Measurements from ENCODE around the gene NT5DC2.
"Not testable (repeated sequence)": the region's sequence is repeated elsewhere in the genome, so short reads cannot be mapped to it uniquely, and the experiment has no call there.

Gene NT5DC2

GRCh38 chr3:52537165-52537620, 3.5 kb upstream of the NT5DC2 start:
- no peak for DNase-seq

GRCh38 chr3:52536369-52537164, 2.9 kb upstream of the NT5DC2 start, which contains the start of gene UQCC5:
TSS of gene UQCC5 (plus strand) at chr3:52536605. CDS start at chr3:52536756, 151 bp downstream.
- peak; percentile 89 for DNase-seq

DNA sequence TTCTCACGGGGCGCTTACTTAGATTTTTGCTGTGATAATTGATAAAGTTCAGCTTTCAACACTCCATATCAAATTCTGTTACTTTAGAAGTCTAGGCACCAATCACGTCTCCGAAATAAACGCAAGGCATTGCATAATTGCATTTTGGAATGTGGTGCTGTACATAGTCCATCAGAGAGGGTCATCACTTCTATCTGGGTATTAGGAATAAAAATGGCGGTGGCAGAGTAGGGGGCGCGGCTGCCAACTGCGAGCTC, 2.4 kb upstream of the NT5DC2 start:
- DNase-seq = no peak

- no peak for DNase-seq
These were observed 1.9 kb upstream of the NT5DC2 start for GRCh38 chr3:52535411-52536111.

- no peak for DNase-seq
These were observed 875 bp upstream of the NT5DC2 start for GRCh38 chr3:52534281-52535183.

- DNase-seq = no peak
These were observed 627 bp downstream of the NT5DC2 start for GRCh38 chr3:52532838-52533622.

- DNase-seq = no peak
These were observed 1.2 kb downstream of the NT5DC2 start for GRCh38 chr3:52532517-52532837.

DNA sequence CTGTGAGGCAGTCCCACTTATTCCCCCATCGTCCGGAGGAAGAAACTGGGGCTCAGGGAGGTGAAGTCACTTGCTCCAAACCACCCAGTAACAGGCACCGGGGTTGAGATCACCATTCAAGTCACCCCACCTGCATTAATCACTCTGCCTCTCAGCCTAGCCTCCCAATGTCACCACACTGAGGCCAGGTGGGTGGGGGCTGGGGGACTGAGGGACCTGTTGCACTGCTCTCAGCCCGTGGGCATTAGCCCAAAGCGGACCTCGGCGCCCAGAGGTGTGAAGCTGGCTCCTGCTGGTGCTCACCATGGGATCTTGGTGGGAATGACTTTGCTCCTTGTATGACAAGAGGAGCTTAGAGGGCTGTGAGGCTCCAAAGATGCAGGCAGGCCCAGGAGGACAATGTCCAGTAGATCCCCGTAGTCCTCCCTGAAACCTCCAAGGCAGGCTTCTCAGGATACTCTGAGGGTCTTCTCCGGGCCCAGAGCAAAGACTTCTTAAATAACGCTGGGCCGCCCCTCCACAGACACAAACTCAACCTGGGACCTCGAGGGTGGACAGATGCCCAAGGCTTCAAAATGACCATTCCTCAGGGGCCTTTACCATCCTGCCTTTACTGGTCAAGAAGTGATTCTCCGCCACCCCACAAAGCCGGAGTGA, 1.7 kb downstream of the NT5DC2 start:
- DNase-seq = no peak

GRCh38 chr3:52530918-52531826, 2.5 kb downstream of the NT5DC2 start:
- no peak for DNase-seq

GRCh38 chr3:52529376-52530333, 4.0 kb downstream of the NT5DC2 start:
- no peak for DNase-seq

- no peak for DNase-seq
These were observed 4.9 kb downstream of the NT5DC2 start for GRCh38 chr3:52528586-52529375.

DNA sequence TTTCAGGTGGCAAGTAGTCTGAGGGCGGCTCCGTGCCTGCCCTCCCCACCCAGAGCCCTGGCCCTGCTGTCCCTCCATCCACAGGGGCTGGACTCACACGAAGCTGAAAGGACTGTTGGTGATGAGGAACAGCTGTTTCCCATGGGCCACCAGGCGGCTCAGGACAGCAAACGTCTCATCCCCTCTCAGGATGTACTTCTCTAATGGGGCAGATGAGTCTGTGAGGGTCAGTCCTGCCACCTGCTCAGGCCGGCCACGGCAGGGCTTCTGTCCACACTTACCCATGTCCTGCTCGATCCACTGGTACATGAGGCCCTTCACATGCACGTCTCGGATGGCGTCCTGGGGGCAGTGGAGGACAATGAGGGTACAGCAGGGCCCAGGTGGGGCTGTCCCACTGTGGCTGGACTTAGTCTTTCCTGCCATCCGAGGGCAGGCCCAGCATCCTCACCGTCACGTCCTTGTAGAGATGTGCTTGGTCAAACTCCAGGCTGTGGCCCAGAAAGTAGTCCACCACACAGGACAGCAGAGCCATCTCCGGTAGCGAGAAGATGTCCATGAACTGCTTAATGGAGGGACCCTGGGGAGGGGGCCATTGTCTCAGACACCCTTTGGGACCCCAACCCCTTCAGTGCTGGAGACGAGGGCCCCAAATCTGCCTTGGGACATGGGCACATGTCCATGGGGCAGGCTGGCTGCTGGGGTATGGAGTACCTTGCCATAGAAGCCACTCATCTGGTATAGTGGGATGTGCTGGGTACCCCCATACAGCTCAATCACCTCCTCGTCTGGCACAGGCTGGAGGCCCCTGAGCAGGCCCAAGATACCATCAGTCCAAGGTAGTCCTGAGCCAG, 5.7 kb downstream of the NT5DC2 start:
- DNase-seq = no peak

- DNase-seq = no peak
These were observed 6.5 kb downstream of the NT5DC2 start for GRCh38 chr3:52527039-52527731.

DNA sequence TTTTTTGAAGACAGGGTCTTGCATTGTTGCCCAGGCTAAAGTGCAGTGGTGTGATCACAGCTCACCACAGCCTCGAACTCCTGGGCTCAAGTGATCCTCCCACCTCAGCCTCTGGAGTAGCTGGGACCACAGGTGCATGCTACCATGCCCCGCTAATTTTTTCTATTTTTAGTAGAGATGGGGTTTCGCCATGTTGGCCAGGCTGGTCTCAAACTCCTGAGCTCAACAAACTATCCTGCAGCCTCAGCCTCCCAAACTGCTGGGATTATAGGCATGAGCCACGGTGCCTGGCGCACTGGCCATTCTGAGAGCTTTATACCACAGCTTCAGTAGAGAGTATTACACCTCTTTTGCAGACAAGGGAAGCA, 7.0 kb downstream of the NT5DC2 start:
- DNase-seq = not testable (repeated sequence)

GRCh38 chr3:52525680-52526561, 7.7 kb downstream of the NT5DC2 start:
- no peak for DNase-seq
